Measurements from ENCODE around the gene GLRX.

The GLRX gene

DNA sequence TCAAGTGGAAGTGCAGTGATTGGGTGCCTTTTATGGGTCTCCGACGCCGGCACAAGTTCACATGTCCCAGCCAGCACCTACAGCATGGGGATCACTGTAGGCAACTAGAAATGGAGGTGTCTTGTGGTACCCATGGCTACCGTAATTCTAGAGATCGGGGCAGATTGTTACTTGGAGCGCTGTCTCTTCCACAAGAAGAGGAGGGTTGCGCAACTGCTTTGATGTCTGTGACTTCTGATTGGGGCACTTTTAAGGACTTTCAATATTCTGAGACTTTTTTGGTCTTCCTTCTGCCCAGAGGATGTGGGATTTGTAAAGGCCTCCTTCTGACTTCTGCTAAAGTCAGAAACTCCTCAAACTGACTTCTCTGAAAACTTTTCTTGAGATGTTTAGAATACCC lies 41.9 kb downstream of the GLRX start:
- no peak for DNase-seq (ENCODE audit: low read depth)

DNA sequence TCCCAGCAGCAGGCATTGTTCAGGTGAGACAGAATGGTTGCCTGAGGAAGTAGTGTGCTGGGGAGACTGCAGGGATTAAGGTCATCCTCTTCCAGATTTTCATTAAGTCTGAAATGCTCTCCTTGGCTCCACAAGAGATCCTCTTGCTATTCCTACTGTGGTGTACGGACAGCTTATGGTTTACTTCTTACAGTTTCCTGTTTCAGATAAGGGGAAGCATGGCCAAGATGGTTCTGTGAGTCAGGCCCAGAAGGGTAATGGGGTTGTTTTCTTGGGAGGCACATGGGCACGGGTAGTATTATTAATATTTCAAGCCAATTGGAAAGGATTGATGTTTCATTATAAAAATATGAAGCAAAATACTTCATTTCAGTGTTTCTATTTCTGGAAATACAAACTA lies 42.9 kb downstream of the GLRX start:
- DNase-seq (ENCODE audit: low read depth), result no peak

DNA sequence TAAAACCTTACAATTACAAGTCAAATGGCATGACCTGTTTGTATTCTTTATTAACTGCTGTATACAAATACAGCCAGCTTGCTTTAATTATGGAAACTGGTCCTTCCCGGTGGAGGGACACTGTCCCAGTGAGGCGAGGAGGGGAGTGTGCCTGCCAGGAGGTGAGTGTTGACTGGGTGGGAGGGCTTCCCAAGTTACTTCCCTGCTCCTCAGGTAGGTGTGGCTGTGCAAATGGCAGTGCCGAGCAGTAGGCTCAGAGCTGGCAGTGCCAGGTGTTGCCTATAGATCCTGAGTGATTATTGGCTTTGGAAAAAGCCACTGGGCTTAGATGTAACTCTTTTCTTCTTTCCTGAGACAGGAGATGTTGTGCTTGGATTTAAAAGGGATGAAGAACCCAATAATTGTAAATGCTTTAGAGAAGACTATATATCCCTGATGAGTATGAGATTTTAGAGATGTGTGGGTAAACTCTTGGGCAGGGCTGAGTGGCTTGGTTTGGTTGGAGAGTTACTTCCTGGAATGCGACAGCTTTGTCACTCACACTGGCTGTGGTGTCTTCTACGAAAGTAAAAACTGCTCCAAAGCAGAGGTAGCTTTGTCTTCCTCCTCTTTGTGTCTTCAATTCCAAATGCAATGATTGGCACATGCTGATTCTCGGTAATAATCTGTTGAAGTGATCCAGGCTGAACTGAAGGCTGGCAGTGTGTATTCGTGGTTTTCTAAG lies 43.7 kb downstream of the GLRX start:
- DNase-seq (ENCODE audit: low read depth), result no peak

DNA sequence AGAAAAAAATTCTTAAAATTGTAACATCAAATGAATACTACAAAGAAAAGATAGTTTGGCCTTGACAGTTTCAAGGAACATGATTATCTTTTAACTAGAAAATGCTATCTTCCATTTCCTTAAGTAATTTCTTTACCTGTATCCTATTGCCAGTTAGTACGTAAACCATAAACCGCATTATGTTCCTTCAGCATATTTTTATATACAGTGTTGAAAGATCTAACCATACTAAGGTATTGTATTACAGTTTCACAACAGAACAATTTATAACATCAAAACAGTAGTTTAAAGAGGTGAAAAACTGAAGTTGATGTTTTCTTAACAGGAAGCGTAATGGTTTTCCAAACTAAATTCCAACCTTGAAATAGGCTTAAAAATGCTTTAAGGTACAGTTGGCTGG lies 45.1 kb downstream of the GLRX start:
- DNase-seq (ENCODE audit: low read depth), result no peak

DNA sequence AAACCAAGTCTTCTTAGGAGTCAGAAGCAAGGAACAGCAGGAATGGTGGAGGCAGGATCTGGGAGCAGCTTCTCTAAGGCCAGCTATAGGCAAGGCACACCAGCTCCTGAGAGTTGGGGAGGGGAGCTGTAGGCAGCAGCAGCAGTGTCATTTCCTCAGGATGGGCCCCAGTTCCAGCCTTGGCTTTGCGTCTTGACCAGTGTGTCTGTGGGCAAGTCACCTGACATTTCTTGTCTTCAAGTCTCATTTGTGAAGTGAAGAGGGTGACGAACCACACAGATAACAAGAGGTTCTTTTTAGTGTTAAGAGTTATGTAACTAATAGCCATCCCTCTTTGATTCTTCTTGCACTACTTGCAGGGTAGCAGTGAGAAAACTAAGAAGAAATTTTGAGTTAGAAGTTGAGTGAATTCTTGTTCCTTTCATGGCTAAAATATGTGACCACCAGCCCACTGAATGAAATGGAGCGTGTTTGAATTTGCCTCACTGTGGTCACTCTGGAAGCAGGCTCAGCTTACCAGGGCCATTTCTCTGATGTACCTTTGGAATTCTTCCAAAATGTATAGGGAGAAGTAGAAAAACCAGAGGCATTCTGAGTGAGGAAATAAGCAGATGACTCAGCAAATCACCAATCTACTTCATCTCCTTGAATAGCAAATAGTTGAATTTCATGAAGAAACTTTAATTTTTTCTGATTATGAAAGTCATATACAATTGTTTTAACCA lies 49.0 kb downstream of the GLRX start:
- no peak for DNase-seq (ENCODE audit: low read depth)

DNA sequence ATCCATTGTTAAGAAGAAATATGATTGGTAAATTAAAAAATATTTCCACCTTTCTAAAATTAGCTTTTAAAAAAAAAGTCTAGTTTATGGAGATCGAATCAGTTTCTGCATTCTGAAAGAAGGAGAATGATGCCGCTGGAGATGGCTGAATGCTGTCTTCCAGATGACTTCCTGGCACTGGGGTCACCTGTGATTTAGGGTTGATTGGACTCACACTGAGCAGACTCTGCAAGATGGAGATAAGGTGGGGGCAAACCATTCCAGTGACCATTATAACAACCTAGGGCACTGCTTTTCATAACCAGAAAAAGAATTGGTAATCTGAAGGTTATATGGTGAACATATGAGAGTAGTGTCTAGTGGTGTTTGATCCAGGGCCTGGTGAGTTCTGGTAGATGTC lies 50.6 kb downstream of the GLRX start:
- DNase-seq (ENCODE audit: low read depth), result no peak

DNA sequence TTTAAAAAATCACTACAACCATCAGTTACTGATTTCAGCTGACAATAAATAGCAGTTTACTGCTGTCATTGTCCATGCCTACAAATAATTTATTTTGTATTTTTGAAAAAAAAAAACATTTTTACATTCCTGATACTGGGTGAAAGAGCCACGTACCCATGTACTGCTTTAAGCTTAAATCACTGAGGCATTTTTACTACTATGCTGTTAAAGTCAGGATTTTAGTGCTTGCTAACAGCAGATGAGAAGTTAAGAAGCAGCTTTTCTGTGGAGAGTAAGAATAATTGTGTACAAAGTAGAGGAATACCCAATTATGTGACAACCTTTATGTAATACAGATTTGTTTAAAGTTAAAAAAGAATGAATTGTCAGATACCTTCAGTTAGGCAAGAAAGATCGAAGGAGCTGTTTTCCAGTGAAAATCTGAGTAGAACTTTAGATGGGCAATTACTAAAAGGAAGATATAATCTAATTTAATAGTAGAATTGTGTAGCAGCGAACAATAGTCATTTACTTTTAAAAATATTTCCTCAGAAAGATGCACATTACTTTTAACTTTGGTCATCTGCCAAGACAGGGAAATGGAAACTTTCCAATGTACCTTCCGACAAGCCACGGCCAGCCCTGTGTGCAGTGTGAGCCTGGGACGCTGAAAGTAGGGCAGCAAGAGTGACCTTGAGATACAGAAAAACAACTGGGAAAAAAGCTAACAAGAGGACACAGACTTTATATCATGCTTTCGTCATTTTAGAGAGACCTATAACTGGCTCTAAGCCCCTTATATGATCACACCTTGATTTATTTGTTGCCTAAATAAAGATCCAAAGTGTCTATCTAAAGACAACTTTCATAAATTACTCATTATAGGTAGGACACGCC lies 51.5 kb downstream of the GLRX start:
- DNase-seq (ENCODE audit: low read depth), result no peak

DNA sequence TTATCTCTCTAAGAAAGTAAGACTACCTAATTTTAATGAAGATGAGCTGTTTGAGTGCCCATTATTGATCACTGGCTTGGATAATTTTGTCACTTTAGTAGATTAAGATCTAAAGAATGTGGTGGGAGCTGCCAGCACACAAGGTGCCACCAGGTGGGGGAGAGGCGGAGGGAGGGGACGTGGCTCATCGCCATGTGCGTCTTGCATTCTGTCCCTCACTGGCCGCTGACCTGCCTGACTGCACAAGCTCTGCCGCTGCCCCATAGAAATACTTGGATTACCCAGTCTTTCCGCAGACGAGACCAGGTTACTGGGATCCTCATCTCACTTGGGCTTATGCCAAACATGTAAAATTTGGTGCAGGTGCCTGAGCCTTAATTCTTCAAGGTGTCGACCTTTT lies 53.8 kb downstream of the GLRX start:
- DNase-seq (ENCODE audit: low read depth), result no peak

DNA sequence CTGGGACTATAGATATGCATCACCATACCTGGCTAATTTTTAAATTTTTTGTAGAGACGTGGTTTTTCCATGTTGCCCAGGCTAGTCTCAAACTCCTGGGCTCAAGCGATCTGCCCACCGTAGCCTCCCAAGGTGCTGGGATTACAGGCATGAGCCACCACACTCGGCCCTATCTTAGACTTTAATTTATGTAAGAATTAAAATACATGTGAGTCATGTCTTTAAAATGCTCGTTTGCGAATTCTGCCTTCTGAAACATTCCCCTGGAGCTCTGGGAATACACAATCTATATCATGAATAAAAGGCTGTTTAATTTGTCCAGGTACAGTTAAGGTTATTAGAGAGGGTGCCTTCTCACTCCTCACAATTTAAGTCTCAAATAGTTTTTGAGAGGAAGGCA lies 58.6 kb downstream of the GLRX start:
- DNase-seq (ENCODE audit: low read depth), result no peak

Measured in stimulated activated CD8-positive, alpha-beta memory T cell treated with anti-CD3 and anti-CD28 coated beads, Interleukin-12 subunit alpha, Interleukin-12 subunit beta, amount 100 ng/mL, for 1 hour (primary cell).